Jurkat, Clone E6-1 (cell line): Measurements from ENCODE around the gene ABCC3.

Source experiments
- DNase-seq: peaks from one replicate; pipeline ENCODE4 v3.0.0-alpha.2; 2011; ENCODE audit warnings: low read depth, low spot score
- H3K4me3 ChIP-seq: 2 replicates; pipeline ENCODE4 v1.5.1; 2011; ENCODE audit warnings: mild to moderate bottlenecking, low read length, control low read depth, moderate library complexity

The ABCC3 gene

DNA sequence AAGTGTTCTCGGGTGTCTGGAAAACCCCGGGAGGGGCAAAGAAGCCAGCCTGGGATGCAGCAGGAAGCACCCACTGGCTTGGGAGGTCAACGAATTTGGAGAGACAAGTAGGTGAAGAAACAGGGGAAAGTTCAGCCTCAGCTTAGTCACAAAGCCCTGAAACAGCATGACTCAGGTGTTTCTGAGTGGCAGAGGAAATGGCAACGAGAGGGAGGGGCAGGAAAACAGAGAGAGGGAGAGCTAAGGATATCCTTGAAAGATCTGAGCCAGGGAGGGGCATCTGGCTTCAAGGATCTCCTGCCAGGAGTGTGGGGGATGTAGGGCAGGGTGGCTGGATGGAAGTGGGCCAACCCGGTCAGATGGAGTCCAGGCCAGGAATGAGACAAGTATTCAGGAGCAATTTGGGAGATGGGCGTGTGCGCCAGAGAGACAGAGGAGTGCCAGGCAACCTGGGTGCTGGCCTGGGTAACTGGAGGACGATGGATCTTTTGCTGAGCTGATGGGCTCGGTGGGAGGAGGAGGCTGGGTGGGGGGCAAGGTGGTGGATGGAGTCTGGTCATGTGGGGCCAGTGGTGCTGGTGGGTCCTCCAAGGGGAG is 27.2 kb downstream of the ABCC3 start:
- no peak overlapping the region for H3K4me3 ChIP-seq
- DNase-seq = peak; percentile 73

DNA sequence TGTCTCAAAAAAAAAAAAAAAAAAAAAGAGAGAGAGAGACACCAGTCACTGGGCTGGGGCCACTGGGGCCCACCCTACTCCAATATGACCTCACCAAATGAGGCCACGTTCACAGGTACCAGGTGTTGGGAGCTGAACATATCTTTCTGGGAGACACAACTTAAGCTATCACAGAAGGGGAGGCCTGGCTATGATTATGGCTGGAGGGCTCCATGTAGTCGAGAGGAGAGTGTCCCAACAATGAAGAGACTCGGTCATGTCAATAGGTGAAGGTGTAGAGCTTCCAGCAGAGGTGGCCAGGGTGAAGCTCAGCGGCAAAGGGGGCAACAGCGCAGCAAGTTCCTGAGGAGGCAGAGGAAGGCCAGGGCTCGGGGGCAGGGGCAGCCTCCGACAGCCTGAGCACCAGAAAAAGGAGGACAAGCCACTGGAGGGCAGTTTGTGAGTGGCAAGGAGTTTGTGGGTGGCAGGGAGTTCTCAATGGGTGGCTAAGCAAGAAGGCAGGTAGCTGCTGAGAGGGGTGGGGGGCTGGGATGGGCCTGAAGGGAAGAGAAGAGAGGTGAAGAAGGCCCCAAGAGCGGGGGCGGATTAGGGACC is 28.0 kb downstream of the ABCC3 start:
- no peak overlapping the region for H3K4me3 ChIP-seq
- DNase-seq = no peak

DNA sequence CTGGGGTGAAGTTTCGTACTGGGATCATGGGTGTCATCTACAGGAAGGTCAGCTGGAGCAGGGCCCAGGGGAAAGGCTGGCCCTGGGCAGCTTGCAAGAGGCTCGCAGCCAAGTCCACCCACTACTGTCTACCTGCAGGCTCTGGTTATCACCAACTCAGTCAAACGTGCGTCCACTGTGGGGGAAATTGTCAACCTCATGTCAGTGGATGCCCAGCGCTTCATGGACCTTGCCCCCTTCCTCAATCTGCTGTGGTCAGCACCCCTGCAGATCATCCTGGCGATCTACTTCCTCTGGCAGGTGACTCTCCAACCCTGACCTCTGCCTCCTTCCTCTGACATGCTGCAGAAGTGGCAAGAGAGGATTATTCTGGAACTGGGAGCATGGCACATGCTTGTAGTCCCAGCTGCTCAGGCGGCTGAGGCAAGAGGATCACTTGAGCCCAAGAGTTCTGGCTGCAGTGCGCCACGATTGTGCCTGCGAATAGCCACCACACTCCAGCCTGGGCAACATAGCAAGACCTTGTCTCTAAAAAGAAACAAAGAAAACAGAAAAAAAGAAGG is 29.2 kb downstream of the ABCC3 start:
- H3K4me3 ChIP-seq = no peak overlapping the region
- DNase-seq = no peak

DNA sequence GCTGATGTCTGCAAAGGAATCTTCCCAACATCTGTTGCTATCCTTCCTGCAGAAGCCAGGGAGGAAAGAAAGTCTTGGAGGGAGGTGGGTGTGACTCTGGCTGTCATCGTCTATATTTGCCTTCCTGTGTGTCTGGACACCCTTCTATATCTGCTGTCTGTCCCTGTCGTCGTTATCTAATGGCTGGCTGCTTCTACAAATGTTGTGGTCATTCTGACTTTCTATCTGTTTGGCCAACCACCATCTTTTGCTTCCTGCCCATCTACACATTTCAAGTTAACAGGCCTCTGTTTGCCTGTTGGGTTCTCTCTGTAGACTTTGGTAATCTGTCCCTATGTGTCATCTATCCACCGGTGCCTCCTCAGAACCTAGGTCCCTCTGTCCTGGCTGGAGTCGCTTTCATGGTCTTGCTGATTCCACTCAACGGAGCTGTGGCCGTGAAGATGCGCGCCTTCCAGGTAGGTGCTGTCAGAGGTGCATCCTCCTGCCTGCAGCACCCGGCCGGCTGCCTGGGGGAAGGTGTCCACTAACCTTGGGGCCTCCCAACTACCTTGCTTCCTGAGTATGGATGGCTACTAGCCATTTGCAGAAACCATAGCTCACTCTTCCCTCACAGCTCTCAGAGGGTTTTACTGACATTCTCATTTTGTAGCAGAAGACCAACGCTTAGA is 30.2 kb downstream of the ABCC3 start:
- H3K4me3 ChIP-seq = no peak overlapping the region
- no peak for DNase-seq

DNA sequence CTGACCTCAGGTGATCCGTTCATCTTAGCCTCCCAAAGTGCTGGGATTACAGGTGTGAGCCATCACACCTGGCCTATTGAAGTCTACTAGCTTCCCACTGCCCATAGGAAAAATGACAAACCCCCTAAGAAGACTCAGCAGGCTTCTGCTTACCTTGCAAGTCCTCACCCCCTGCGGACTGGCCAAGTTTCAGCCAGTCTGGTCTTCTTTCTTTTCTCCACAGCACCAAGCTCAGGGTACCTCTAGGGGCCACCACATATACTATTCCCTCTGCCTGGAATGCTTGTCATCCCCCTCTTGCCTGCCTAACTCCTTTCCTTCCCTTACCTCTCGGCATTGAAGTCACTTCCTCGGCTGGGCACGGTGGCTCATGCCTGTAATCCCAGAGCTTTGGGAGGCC is 31.2 kb downstream of the ABCC3 start:
- DNase-seq = no peak
- no peak overlapping the region for H3K4me3 ChIP-seq

DNA sequence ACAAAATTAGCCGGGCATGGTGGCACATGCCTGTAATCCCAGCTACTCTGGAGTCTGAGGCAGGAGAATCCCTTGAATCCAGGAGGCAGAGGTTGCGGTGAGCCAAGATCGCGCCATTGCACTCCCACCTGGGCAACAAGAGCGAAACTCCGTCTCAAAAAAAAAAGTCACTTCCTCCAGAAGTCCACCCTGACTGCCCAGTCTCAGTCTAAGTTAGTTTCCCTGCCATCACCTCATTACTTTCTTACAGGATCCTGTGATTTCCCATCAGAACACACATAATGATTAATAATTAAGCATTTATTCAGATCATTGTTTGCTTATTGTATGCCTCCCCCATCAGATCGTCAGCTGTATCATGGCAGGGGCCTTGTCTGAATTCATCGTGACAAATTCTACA is 31.6 kb downstream of the ABCC3 start:
- H3K4me3 ChIP-seq = no peak overlapping the region

DNA sequence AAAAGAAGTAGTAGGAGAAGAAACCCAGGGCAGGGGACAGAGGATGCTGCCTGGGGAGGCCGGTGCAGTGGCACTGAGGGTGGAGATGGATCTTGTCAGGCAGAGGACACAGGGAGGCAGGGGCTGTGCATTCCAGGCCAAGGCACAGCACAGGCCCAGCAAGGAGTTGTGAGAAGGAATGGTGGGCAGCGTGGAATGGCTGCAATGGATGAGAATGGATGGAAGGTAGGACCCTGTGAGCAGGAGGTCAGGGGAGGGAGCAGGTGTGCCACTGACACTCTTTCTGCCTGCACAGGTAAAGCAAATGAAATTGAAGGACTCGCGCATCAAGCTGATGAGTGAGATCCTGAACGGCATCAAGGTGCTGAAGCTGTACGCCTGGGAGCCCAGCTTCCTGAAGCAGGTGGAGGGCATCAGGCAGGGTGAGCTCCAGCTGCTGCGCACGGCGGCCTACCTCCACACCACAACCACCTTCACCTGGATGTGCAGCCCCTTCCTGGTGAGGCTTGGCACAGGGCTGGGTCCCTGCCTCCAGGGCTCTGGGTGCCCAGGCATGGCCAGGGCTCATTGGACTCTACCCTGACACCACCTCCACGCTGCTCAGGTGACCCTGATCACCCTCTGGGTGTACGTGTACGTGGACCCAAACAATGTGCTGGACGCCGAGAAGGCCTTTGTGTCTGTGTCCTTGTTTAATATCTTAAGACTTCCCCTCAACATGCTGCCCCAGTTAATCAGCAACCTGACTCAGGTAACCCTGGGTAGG is 32.8 kb downstream of the ABCC3 start:
- DNase-seq = no peak
- no peak overlapping the region for H3K4me3 ChIP-seq

More for the DNA sequence above, 31.6 kb downstream of the ABCC3 start:
- DNase-seq = no peak

DNA sequence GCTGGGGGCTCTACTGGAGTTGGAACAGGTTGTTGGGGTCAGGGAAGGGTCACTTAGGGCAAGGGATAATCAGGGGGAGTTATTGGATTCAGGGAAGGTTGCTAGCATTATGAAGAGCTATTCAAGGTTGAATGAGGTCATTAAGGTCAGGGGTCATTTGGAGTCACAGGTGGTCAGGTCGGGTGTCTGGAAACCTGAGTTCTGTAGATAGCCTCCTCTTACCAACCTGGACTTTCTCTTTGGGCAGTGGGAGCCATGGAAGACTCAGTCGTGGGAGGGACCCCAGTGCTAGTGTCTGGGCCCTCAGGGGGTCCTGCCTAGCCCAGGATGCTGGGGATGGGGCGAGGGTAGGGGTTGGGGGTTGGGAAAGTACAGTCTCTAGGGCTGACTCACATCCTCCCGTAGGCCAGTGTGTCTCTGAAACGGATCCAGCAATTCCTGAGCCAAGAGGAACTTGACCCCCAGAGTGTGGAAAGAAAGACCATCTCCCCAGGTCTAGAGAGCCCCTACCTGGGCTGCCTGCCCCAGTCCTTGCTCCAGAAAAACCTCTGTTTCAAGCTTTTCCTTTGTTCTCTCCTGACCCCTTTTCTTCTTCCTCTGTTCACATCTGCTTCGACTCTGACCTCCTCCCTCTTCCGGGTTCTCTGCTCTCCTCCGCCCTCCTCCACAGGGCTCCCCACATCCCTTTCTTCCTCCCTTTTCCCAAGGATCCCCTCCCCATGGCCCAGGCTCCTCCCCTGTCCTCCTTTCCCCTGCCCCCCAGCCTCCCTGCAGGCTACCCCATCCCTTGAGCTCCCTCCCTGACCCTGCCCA is 33.5 kb downstream of the ABCC3 start:
- H3K4me3 ChIP-seq = no peak overlapping the region
- DNase-seq = no peak

DNA sequence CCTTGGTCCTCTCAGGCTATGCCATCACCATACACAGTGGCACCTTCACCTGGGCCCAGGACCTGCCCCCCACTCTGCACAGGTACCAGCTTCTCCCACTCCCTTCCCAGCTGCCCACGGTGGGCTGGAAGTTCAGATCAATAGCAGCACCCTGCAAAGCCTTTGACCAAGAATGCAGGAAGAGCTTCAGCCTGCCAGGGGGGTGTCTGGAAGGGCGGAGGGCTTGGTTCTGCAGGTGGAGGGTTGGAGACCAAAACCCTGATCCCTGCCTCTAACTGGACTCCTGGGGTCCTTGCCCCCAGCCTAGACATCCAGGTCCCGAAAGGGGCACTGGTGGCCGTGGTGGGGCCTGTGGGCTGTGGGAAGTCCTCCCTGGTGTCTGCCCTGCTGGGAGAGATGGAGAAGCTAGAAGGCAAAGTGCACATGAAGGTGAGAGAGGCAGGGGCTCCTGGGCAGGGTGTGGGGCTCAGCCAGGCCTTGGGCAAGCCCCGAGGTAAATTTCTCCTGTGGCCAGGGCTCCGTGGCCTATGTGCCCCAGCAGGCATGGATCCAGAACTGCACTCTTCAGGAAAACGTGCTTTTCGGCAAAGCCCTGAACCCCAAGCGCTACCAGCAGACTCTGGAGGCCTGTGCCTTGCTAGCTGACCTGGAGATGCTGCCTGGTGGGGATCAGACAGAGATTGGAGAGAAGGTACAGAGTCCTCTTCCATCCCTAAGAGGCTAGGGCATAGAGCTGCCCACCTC is 34.3 kb downstream of the ABCC3 start:
- no peak for DNase-seq

DNA sequence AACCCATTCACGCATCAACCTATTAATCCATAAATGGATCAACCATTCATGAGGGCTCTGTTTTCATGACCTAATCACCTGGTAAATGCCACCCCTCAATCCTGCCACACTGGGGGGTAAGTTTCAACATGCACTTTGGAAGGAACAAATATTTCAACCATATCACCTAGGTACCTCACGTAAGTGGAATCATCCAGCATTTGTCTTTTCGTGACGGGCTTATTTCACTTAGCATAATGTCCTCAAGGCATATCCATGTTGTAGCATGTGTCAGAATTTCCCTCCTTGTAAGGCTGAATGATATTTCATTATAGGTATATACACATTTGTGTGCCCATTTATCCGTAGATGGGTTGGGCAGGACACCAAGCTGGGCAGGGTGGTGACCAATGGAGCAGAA is 37.4 kb downstream of the ABCC3 start:
- H3K4me3 ChIP-seq = no peak overlapping the region
- DNase-seq = no peak

More for the DNA sequence above, 34.3 kb downstream of the ABCC3 start:
- no peak overlapping the region for H3K4me3 ChIP-seq

DNA sequence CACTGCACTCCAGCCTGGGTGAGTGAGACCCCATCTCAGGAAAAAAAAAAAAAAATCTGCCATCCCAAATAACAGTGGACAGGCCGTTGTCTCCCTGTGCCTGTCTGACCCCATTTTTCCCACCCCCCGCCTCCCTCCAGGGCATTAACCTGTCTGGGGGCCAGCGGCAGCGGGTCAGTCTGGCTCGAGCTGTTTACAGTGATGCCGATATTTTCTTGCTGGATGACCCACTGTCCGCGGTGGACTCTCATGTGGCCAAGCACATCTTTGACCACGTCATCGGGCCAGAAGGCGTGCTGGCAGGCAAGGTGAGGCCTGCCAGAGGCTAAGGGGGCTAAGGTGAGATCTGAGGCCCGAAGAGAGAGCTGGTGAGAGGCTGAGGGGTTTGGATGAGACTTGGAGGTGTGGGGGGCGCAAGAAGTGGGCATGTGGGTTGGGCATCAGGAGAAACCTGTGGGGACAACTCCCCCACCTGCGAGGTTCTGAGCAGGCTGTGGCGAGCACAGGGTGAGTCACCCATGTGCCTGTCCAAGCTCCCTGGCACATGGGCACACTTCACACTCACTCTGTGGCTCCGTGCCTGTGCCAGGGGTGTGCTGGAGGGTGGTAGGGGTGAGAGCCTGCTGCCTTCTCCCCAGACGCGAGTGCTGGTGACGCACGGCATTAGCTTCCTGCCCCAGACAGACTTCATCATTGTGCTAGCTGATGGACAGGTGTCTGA is 38.3 kb downstream of the ABCC3 start:
- DNase-seq = no peak
- H3K4me3 ChIP-seq = no peak overlapping the region

DNA sequence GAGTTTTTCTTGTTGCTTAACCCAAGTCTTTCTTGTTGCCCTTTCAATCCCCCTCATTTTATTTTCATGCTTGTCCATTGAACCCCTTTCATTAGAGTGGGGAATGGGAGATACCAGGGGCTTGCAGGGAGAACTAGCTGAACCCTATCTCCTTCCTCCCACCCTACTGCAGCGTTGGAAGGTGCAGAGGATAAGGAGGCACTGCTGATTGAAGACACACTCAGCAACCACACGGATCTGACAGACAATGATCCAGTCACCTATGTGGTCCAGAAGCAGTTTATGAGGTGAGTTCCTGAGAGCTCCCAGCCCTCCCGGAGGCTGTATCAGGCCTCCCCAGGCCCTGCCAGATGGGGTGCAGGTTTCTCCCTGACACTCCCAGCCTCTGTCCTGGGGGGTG is 40.5 kb downstream of the ABCC3 start:
- H3K4me3 ChIP-seq = no peak overlapping the region
- no peak for DNase-seq

DNA sequence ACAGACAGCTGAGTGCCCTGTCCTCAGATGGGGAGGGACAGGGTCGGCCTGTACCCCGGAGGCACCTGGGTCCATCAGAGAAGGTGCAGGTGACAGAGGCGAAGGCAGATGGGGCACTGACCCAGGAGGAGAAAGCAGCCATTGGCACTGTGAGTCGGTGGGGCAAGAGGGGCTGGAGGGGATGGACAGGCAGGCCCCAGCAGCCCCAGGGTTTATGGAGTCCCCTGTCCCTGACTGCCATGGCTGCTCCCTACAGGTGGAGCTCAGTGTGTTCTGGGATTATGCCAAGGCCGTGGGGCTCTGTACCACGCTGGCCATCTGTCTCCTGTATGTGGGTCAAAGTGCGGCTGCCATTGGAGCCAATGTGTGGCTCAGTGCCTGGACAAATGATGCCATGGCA is 40.9 kb downstream of the ABCC3 start:
- no peak for DNase-seq
- no peak overlapping the region for H3K4me3 ChIP-seq

DNA sequence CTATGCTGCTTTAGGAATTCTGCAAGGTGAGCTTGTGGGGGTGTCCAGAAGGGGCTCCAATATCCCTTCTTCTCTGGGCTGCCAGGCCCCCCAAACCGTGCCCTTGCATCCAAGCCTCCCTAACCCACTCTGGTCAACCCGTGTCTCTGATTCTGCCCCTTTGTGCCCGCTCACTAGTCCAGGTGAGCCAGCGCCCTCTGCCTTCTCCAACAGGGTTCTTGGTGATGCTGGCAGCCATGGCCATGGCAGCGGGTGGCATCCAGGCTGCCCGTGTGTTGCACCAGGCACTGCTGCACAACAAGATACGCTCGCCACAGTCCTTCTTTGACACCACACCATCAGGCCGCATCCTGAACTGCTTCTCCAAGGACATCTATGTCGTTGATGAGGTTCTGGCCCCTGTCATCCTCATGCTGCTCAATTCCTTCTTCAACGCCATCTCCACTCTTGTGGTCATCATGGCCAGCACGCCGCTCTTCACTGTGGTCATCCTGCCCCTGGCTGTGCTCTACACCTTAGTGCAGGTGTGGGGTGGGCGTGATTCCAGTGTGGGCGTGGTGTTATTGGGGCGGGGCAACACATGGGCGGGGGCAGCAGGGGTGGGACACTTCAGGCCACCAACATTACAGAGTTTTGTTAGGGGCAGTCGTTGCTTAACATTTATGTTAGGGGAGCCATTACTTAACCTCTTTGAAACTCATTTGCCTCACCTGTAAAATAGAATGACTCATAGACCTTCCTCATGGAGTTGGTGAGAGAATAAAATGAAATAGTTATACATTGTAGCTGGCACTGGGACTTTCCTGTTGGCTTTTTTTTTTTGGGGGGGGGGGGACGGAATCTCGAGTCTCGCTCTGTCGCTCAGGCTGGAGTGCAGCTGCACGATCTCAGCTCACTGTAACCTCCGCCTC is 41.6 kb downstream of the ABCC3 start:
- H3K4me3 ChIP-seq = no peak overlapping the region
- no peak for DNase-seq

DNA sequence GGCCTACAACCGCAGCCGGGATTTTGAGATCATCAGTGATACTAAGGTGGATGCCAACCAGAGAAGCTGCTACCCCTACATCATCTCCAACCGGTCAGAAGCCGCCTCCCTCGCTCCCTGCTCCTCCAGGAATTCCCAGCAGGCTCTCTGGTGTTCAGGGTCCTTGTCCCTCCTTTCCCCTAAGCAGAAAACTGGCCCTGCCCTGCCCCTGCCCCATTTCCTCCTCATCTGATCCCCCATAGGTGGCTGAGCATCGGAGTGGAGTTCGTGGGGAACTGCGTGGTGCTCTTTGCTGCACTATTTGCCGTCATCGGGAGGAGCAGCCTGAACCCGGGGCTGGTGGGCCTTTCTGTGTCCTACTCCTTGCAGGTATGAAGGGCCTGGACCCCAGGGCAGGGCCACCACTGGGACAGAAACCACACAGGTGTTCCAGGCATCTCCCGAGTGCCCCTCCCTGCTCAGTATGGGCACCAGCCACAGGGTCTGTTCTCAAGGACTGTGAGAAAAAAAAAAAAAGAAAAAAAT is 43.2 kb downstream of the ABCC3 start:
- no peak for DNase-seq
- H3K4me3 ChIP-seq = no peak overlapping the region

DNA sequence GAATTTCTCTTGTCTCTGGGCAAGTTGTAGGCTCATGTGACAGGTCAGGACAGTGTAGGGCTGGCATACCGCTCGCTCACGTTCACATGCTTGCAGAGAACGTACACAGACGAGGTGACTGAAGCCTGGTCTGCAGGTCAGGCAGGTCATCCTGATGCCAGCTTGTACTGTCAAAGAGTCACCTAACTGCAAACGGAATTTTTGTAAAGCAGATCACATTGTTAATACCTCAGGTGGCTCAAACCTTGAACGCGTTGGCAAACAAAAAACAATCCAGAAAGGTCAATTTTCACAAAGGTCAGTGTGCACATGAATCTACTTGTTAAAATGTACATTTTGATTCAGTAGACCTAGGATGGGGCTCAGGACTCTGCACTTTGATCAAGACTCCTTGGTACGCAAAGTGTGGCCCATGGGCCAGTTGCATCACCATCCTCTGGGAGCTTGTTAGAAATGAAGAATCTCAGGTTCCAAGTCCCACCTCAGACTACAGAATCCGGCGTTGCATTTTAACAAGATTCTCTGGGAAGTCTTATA is 44.4 kb downstream of the ABCC3 start:
- no peak for DNase-seq
- no peak overlapping the region for H3K4me3 ChIP-seq
